HUDEP-2 (cell line): ENCODE data around the gene SMARCAL1.

Experiments used
- DNase-seq, 76 experiments: peaks; one replicate each; lab custom pipeline; 2025; ENCODE audit not compliant: unreplicated experiment in 76 of 76; lab: John Stamatoyannopoulos, UW

SMARCAL1 gene

GRCh38 chr2:216426166-216426777 lies 14.0 kb downstream of the SMARCAL1 start:
- no peak for DNase-seq

GRCh38 chr2:216426938-216427337 lies 14.7 kb downstream of the SMARCAL1 start:
- no peak for DNase-seq

- no peak for DNase-seq
Measured at GRCh38 chr2:216428618-216429350, 16.5 kb downstream of the SMARCAL1 start.

GRCh38 chr2:216429428-216429827 lies 17.1 kb downstream of the SMARCAL1 start:
- DNase-seq, result no peak

GRCh38 chr2:216430811-216431530 lies 18.7 kb downstream of the SMARCAL1 start:
- no peak for DNase-seq

- DNase-seq, result no peak
Measured at GRCh38 chr2:216431531-216431856, 19.2 kb downstream of the SMARCAL1 start.

GRCh38 chr2:216436383-216436782 lies 24.1 kb downstream of the SMARCAL1 start:
- DNase-seq, result no peak

GRCh38 chr2:216441308-216442010 lies 29.2 kb downstream of the SMARCAL1 start:
- DNase-seq, result no peak

- no peak for DNase-seq
Measured at GRCh38 chr2:216445501-216445900, 33.2 kb downstream of the SMARCAL1 start.

GRCh38 chr2:216446343-216446742 lies 34.1 kb downstream of the SMARCAL1 start:
- no peak for DNase-seq

- DNase-seq, result no peak
Measured at GRCh38 chr2:216447293-216447692, 35.0 kb downstream of the SMARCAL1 start.

GRCh38 chr2:216448829-216449228 lies 36.5 kb downstream of the SMARCAL1 start:
- DNase-seq, result no peak

- no peak for DNase-seq
Measured at GRCh38 chr2:216450346-216450745, 38.1 kb downstream of the SMARCAL1 start.

GRCh38 chr2:216450784-216451183 lies 38.5 kb downstream of the SMARCAL1 start:
- no peak for DNase-seq

- DNase-seq, result no peak
Measured at GRCh38 chr2:216453955-216454614, 41.8 kb downstream of the SMARCAL1 start.

GRCh38 chr2:216463148-216463547 lies 50.9 kb downstream of the SMARCAL1 start:
- DNase-seq, result no peak

- DNase-seq, result no peak
Measured at GRCh38 chr2:216464104-216464720, 51.9 kb downstream of the SMARCAL1 start.

- DNase-seq, result no peak
Measured at GRCh38 chr2:216465579-216466195, 53.4 kb downstream of the SMARCAL1 start.

GRCh38 chr2:216467845-216468244 lies 55.6 kb downstream of the SMARCAL1 start:
- no peak for DNase-seq

GRCh38 chr2:216469661-216470060 lies 57.4 kb downstream of the SMARCAL1 start:
- DNase-seq, result no peak
